IMR-90 (cell line): ENCODE results near the gene POMGNT1. TPM values are rescaled to one million over a fixed set of nuclear protein-coding genes. Genes with fewer than 3 reads are reported as not detected.

ENCODE experiments used
- ATAC-seq: fragments of 200-7000 bp; cut with Tn5 transposase; 2 replicates; pipeline ENCODE4 v1.9.1; 2020; ENCODE audit warnings: low read depth, mild to moderate bottlenecking, moderate library complexity
- BruUV-seq: library from RNA; stranded (reverse); fragments of 400-500 nt; replicated peaks from 2 replicates; lab custom pipeline; 2021; lab: Mats Ljungman, UMichigan
- CTCF ChIA-PET: fragments of 300-600 bp; formaldehyde crosslinking; extraction: SDS; loops from one replicate; lab custom pipeline; 2021; ENCODE audit warnings: antibody characterized with exemption; lab: Yijun Ruan, JAX
- POLR2A ChIA-PET: fragments of 300-600 bp; sonication (Branson Sonifier 250); formaldehyde crosslinking; loops from one replicate; lab custom pipeline; 2022; ENCODE audit warnings: antibody characterized with exemption; ENCODE audit not compliant: unreplicated experiment; lab: Charles Lee
- DNase-seq: peaks from one replicate; pipeline ENCODE4 v3.0.0; 2013
- H2AFZ ChIP-seq: replicated peaks from 2 replicates; pipeline ENCODE3; 2013; ENCODE audit warnings: low read length, mild to moderate bottlenecking; ENCODE audit not compliant: poor library complexity
- H2AK5ac ChIP-seq: 2 replicates; pipeline ENCODE4 v1.6.1; 2013; ENCODE audit warnings: low read depth, low read length, inconsistent platforms
- H2AK9ac ChIP-seq: replicated peaks from 2 replicates; pipeline ENCODE3; 2013; ENCODE audit warnings: mild to moderate bottlenecking, low read depth, low read length, moderate library complexity; ENCODE audit not compliant: poor library complexity
- H2BK120ac ChIP-seq: 2 replicates; pipeline ENCODE4 v1.6.1; 2013; ENCODE audit warnings: low read depth, low read length, inconsistent platforms
- H2BK15ac ChIP-seq: 3 replicates; pipeline ENCODE4 v1.6.1; 2013; ENCODE audit warnings: low read depth, low read length, inconsistent platforms
- H2BK20ac ChIP-seq: 2 replicates; pipeline ENCODE4 v1.6.1; 2013; ENCODE audit warnings: low read depth, mild to moderate bottlenecking, inconsistent platforms, low read length, moderate library complexity
- H2BK5ac ChIP-seq: 2 replicates; pipeline ENCODE4 v1.6.1; 2013; ENCODE audit warnings: mild to moderate bottlenecking, low read depth, low read length, inconsistent platforms; ENCODE audit not compliant: poor library complexity, severe bottlenecking
- H3K14ac ChIP-seq: replicated peaks from 2 replicates; pipeline ENCODE4 v1.6.1; 2013; ENCODE audit warnings: low read depth, low read length, inconsistent platforms
- H3K18ac ChIP-seq: 2 replicates; pipeline ENCODE4 v1.6.1; 2013; ENCODE audit warnings: low read depth, low read length, control low read depth
- H3K23ac ChIP-seq: 2 replicates; pipeline ENCODE4 v1.6.1; 2013; ENCODE audit warnings: low read depth, low read length, inconsistent platforms
- H3K27ac ChIP-seq: 2 replicates; pipeline ENCODE4 v1.5.1; 2013; ENCODE audit warnings: mild to moderate bottlenecking, control low read depth, low read length; ENCODE audit not compliant: insufficient read depth
- H3K27me3 ChIP-seq: 2 replicates; pipeline ENCODE4 v1.6.1; 2013; ENCODE audit warnings: low read length; ENCODE audit not compliant: control insufficient read depth, insufficient read depth
- H3K36me3 ChIP-seq: 2 replicates; pipeline ENCODE4 v1.6.1; 2013; ENCODE audit warnings: low read length, mixed read lengths; ENCODE audit not compliant: control insufficient read depth, insufficient read depth
- H3K4ac ChIP-seq: 2 replicates; pipeline ENCODE4 v1.6.1; 2013; ENCODE audit warnings: low read depth, low read length, inconsistent platforms
- H3K4me1 ChIP-seq: 2 replicates; pipeline ENCODE4 v1.6.1; 2013; ENCODE audit warnings: low read length, mixed read lengths; ENCODE audit not compliant: control insufficient read depth, insufficient read depth
- H3K4me2 ChIP-seq: 2 replicates; pipeline ENCODE4 v1.6.1; 2013; ENCODE audit warnings: low read depth, mild to moderate bottlenecking, control low read depth, low read length, moderate library complexity
- H3K4me3 ChIP-seq: 2 replicates; pipeline ENCODE4 v1.5.1; 2013; ENCODE audit warnings: low read depth, mild to moderate bottlenecking, control low read depth, low read length, moderate library complexity; ENCODE audit not compliant: insufficient read depth
- H3K56ac ChIP-seq: 2 replicates; pipeline ENCODE4 v1.6.1; 2013; ENCODE audit warnings: low read length, inconsistent platforms; ENCODE audit not compliant: insufficient read depth; ENCODE audit errors: extremely low read depth
- H3K79me1 ChIP-seq, 2 experiments: 2 replicates each; pipeline ENCODE4 v1.6.1; 2013; ENCODE audit warnings: low read length in 2 of 2, inconsistent platforms in 1 of 2, low read depth in 1 of 2
- H3K9ac ChIP-seq: 2 replicates; pipeline ENCODE4 v1.6.1; 2013; ENCODE audit warnings: low read depth, low read length, control low read depth
- H3K9me1 ChIP-seq: 2 replicates; pipeline ENCODE4 v1.6.1; 2013; ENCODE audit warnings: low read length, inconsistent platforms; ENCODE audit not compliant: insufficient read depth
- H3K9me3 ChIP-seq: 2 replicates; pipeline ENCODE4 v1.6.1; 2013; ENCODE audit warnings: low read length; ENCODE audit not compliant: control insufficient read depth, insufficient read depth
- H4K20me1 ChIP-seq: 2 replicates; pipeline ENCODE4 v1.6.1; 2013; ENCODE audit warnings: low read length, inconsistent platforms; ENCODE audit not compliant: insufficient read depth
- H4K5ac ChIP-seq: 2 replicates; pipeline ENCODE4 v1.6.1; 2013; ENCODE audit warnings: mild to moderate bottlenecking, low read depth, low read length, control low read depth
- H4K8ac ChIP-seq, 2 experiments: 2 replicates each; pipeline ENCODE4 v1.6.1; 2013; ENCODE audit warnings: low read depth in 2 of 2, low read length in 2 of 2, control low read depth in 1 of 2, inconsistent platforms in 1 of 2
- H4K91ac ChIP-seq: 2 replicates; pipeline ENCODE4 v1.6.1; 2013; ENCODE audit warnings: low read depth, low read length, inconsistent platforms; ENCODE audit not compliant: insufficient read depth
- BHLHE40 ChIP-seq: fragments of 150-350 bp; IDR thresholded peaks from 2 replicates; pipeline ENCODE4 v1.6.1; 2016; ENCODE audit warnings: mild to moderate bottlenecking, low read depth, low read length
- CEBPB ChIP-seq: IDR thresholded peaks from 2 replicates; pipeline ENCODE4 v1.6.1; 2012; ENCODE audit warnings: low read depth, low read length, improper control_type of control experiment
- CHD1 ChIP-seq: IDR thresholded peaks from 2 replicates; pipeline ENCODE4 v1.6.1; 2012; ENCODE audit warnings: low read depth, low read length, improper control_type of control experiment
- ELK1 ChIP-seq: fragments of 150-350 bp; IDR thresholded peaks from 2 replicates; pipeline ENCODE4 v1.6.1; 2016; ENCODE audit warnings: low read depth, mild to moderate bottlenecking, low read length, moderate library complexity, borderline replicate concordance
- FOS ChIP-seq: fragments of 150-350 bp; IDR thresholded peaks from 2 replicates; pipeline ENCODE4 v1.6.1; 2016; ENCODE audit warnings: low read depth, low read length
- MAFK ChIP-seq: IDR thresholded peaks from 2 replicates; pipeline ENCODE4 v1.6.1; 2012; ENCODE audit warnings: low read depth, low read length, improper control_type of control experiment
- MAZ ChIP-seq: IDR thresholded peaks from 2 replicates; pipeline ENCODE4 v1.6.1; 2012; ENCODE audit warnings: low read depth, mild to moderate bottlenecking, low read length, improper control_type of control experiment, moderate library complexity, borderline replicate concordance
- MXI1 ChIP-seq: IDR thresholded peaks from 2 replicates; pipeline ENCODE4 v1.6.1; 2012; ENCODE audit warnings: low read depth, mild to moderate bottlenecking, low read length, moderate library complexity, borderline replicate concordance
- NFE2L2 ChIP-seq: fragments of 150-350 bp; IDR thresholded peaks from 2 replicates; pipeline ENCODE4 v1.6.1; 2016; ENCODE audit warnings: low read depth, mild to moderate bottlenecking, low read length
- POLR2A ChIP-seq: IDR thresholded peaks from 2 replicates; pipeline ENCODE4 v1.6.1; 2012; ENCODE audit warnings: mild to moderate bottlenecking, low read depth, low read length
- RAD21 ChIP-seq: IDR thresholded peaks from 2 replicates; pipeline ENCODE4 v1.6.1; 2012; ENCODE audit warnings: low read length, improper control_type of control experiment
- RCOR1 ChIP-seq: IDR thresholded peaks from 2 replicates; pipeline ENCODE4 v1.6.1; 2012; ENCODE audit warnings: mild to moderate bottlenecking, low read length, improper control_type of control experiment; ENCODE audit not compliant: insufficient replicate concordance
- RFX5 ChIP-seq: IDR thresholded peaks from 2 replicates; pipeline ENCODE4 v1.8.0; 2012; ENCODE audit warnings: low read depth, mild to moderate bottlenecking, low read length, moderate library complexity
- SMC3 ChIP-seq: fragments of 150-350 bp; IDR thresholded peaks from 2 replicates; pipeline ENCODE4 v1.6.1; 2016; ENCODE audit warnings: low read depth, mild to moderate bottlenecking, antibody characterized with exemption, low read length, moderate library complexity
- USF2 ChIP-seq: fragments of 150-350 bp; IDR thresholded peaks from 2 replicates; pipeline ENCODE4 v1.6.1; 2017; ENCODE audit warnings: mild to moderate bottlenecking, antibody characterized with exemption, low read length, low read depth
- WGBS, 2 experiments: methylation state at CpG; one replicate each; pipeline versions ENCODE4 v1.1.5 to v1.1.7; 2013; ENCODE audit warnings: missing lambda C conversion rate in 2 of 2; ENCODE audit not compliant: insufficient read length in 1 of 2; ENCODE audit errors: extremely low coverage in 2 of 2; 5-methylcytosine and 5-hydroxymethylcytosine counted together
- dilution Hi-C: fragments of 300-500 bp; cut with HindIII; formaldehyde crosslinking; loops from one replicate; pipeline ENCODE4 v1.14.3; 2018; ENCODE audit warnings: low sequenced_read_pairs; ENCODE audit not compliant: unreplicated experiment
- in situ Hi-C: fragments of 300-500 bp; cut with MboI; formaldehyde crosslinking; loops from 3 replicates; pipeline ENCODE4 v1.14.3; 2019; ENCODE audit warnings: low sequenced_read_pairs, inconsistent platforms, mixed read lengths
- intact Hi-C: fragments of 100-400 bp; cut with micrococcal nuclease; formaldehyde crosslinking; loops from 2 replicates; pipeline ENCODE4 v1.10.0; 2022
- polyA plus RNA-seq, 3 experiments: library from polyadenylated mRNA; depleted of rRNA; stranded (reverse); fragments of >200 nt; gene quantifications; 2 replicates each; pipeline ENCODE4 v1.2.3, GENCODE V29; 2012; ENCODE audit warnings: low replicate concordance in 1 of 3
- total RNA-seq: library from RNA; depleted of rRNA; stranded (reverse); fragments of >200 nt; gene quantifications from 2 replicates; pipeline ENCODE4 v1.2.3, GENCODE V29; 2012
- TF ChIP-seq, protein P1 (sequence below): conservative IDR thresholded peaks from 2 replicates; pipeline ENCODE4 v1.5.1; 2012; ENCODE audit warnings: mild to moderate bottlenecking, low read depth, low read length, improper control_type of control experiment

Gene POMGNT1
- total and polyA plus RNA-seq, 2 of the 4 experiments (the other 2 are of a cell fraction), result 54.8 to 65.3 TPM

DNA sequence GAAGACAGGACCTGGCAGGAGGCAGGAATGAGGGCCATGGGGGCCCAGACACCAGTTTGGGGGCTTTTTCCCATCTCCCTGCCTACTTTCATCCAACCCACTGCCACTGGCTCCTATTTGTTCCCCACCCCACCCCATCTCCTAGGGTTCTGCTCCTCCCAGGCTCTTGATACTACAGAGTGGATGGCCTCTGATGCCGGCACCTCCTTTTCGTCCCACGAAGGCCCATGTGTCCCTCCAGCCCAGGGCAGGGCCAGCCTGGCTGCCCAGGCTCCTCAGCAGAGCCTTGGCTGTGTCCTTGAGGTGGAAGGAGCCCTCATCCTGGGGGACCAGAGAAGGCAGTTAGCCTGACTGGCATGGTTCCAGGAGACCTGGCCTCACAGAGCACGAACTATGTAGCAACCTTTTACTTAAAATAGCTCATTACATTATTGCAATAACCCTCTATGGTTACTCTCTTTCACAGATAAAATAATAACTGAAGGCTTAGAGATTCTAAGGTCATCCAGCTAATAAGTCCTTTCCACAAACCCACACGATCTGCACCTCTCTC is 3.5 kb downstream of the POMGNT1 start:
- ChIA-PET CTCF (no interaction called here), POLR2A (no interaction called here)
- H3K9me3 ChIP-seq, result no peaks in the 10 kb centered on the region
- no peak overlapping the region for H2BK20ac ChIP-seq
- no peak overlapping the region for H2AK5ac ChIP-seq
- no peak overlapping the region for H4K5ac ChIP-seq
- H3K9me1 ChIP-seq, result peaks cover 28% of the 10 kb centered on the region
- H4K20me1 ChIP-seq, result peaks cover 3% of the 10 kb centered on the region; the same call in 1 of the 2 replicates
- H3K4me3 ChIP-seq, result no peak overlapping the region
- no peak overlapping the region for H2BK5ac ChIP-seq
- TF ChIP-seq CHD1, result no peak
- TF ChIP-seq, protein P1, sequence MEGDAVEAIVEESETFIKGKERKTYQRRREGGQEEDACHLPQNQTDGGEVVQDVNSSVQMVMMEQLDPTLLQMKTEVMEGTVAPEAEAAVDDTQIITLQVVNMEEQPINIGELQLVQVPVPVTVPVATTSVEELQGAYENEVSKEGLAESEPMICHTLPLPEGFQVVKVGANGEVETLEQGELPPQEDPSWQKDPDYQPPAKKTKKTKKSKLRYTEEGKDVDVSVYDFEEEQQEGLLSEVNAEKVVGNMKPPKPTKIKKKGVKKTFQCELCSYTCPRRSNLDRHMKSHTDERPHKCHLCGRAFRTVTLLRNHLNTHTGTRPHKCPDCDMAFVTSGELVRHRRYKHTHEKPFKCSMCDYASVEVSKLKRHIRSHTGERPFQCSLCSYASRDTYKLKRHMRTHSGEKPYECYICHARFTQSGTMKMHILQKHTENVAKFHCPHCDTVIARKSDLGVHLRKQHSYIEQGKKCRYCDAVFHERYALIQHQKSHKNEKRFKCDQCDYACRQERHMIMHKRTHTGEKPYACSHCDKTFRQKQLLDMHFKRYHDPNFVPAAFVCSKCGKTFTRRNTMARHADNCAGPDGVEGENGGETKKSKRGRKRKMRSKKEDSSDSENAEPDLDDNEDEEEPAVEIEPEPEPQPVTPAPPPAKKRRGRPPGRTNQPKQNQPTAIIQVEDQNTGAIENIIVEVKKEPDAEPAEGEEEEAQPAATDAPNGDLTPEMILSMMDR, result no peak
- no peak for TF ChIP-seq RAD21
- no peak for TF ChIP-seq RCOR1
- TF ChIP-seq CEBPB, result no peak
- TF ChIP-seq SMC3, result no peak
- no peak for TF ChIP-seq MAZ
- no peak for TF ChIP-seq FOS
- TF ChIP-seq RFX5, result no peak
- no peak for TF ChIP-seq MAFK
- TF ChIP-seq NFE2L2, result no peak
- TF ChIP-seq USF2, result no peak
- no peak for TF ChIP-seq ELK1
- TF ChIP-seq POLR2A, result no peak
- no peak for TF ChIP-seq BHLHE40
- TF ChIP-seq MXI1, result no peak
- H3K27me3 ChIP-seq, result no peaks in the 10 kb centered on the region
- BruUV-seq, result no TSS peak
- no peak overlapping the region for H3K4ac ChIP-seq
- DNase-seq (no peak), ATAC-seq (no peak)
- dilution Hi-C loops, result loop anchor here (25.0 kb wide), 1 partner anchor 157 kb away; no protein-coding TSS in a partner anchor
- H3K27ac ChIP-seq, result no peak overlapping the region
- no peak overlapping the region for H2BK120ac ChIP-seq
- H3K23ac ChIP-seq, result no peak overlapping the region
- H3K14ac ChIP-seq, result no peak overlapping the region
- intact Hi-C loops, result no loop called here
- no peak overlapping the region for H2BK15ac ChIP-seq
- H3K4me1 ChIP-seq, result peaks cover 14% of the 10 kb centered on the region
- peaks cover 39% of the 10 kb centered on the region for H3K36me3 ChIP-seq
- no peak overlapping the region for H2AFZ ChIP-seq
- H3K79me1 ChIP-seq, result peaks cover 14 to 56% of the 10 kb centered on the region in 2 experiments
- no peak overlapping the region for H2AK9ac ChIP-seq
- H3K18ac ChIP-seq, result no peak overlapping the region
- no peak overlapping the region for H3K9ac ChIP-seq
- H4K91ac ChIP-seq, result no peak overlapping the region
- no peak overlapping the region for H3K4me2 ChIP-seq
- no peak overlapping the region for H3K56ac ChIP-seq
- H4K8ac ChIP-seq, result no peak overlapping the region
- 100% methylated on average over 1 of the region's 5 CpGs; no CpG with 5 or more reads in 1 of the 2 experiments for WGBS, 2 experiments
- in situ Hi-C loops, result no loop called here
